CD4-positive, alpha-beta T cell treated with Interferon gamma for 1 hour (primary cell): Measurements from ENCODE around the gene SFXN4.

Experiments used
- DNase-seq: peaks from one replicate; pipeline ENCODE4 v3.0.0-alpha.2; 2020

The SFXN4 gene, protein sequence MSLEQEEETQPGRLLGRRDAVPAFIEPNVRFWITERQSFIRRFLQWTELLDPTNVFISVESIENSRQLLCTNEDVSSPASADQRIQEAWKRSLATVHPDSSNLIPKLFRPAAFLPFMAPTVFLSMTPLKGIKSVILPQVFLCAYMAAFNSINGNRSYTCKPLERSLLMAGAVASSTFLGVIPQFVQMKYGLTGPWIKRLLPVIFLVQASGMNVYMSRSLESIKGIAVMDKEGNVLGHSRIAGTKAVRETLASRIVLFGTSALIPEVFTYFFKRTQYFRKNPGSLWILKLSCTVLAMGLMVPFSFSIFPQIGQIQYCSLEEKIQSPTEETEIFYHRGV

DNA sequence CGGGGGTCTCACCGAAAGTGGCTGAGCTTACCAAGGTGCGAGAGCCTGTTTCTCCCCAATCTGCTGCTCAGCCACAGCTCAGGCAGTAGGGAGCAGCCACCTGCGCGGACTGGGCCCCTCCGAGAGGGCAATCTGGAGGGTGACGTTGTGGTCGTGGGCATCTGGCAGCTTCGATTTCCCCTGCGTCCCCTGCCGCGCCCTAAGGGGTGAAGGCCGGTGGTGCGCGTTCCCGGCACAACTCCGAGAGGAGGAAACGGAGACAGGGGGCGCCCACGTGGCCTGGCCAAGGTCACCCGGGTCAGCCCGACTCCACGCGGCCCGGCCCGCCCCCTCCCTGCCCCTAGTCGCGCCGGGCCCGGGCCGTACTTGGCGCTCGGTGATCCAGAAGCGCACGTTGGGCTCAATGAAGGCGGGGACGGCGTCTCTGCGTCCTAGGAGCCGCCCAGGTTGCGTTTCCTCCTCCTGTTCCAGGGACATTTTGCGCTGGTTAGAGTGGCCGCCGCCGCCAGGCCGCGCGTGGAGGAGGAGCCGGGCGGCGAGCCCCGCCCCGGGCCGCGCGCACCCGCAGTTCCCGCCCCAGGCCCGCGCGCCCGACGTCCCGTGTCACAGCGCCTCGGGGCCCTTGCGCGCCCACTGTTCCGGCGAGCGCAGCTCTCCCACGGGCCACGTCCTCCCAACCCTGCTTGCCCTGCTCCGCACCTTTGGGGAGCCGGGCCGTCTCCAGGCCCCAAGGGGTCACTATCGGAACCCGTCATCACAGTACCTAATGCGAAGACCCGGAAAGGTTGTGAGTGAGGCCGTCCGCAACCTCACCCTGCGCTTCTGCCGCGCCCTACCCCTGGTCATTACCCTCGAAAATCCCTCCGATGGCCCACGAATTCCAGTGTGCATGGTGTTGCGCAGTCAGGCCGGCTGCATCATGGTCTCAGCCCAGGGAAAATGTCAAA, at the start of gene SFXN4:
SFXN4 (minus strand) TSS at position 544 of the 947 bp plus-strand sequence; CDS start at position 477, 67 bp downstream.
- peak; percentile 70 for DNase-seq

- no peak for DNase-seq
Observed at GRCh38 chr10:119211625-119212441, 46.3 kb upstream of the SFXN4 start.

- no peak for DNase-seq
Observed at GRCh38 chr10:119211176-119211575, 45.7 kb upstream of the SFXN4 start.

GRCh38 chr10:119210633-119211032, 45.1 kb upstream of the SFXN4 start:
- DNase-seq: no peak

- no peak for DNase-seq
Observed at GRCh38 chr10:119209736-119210355, 44.3 kb upstream of the SFXN4 start.

DNA sequence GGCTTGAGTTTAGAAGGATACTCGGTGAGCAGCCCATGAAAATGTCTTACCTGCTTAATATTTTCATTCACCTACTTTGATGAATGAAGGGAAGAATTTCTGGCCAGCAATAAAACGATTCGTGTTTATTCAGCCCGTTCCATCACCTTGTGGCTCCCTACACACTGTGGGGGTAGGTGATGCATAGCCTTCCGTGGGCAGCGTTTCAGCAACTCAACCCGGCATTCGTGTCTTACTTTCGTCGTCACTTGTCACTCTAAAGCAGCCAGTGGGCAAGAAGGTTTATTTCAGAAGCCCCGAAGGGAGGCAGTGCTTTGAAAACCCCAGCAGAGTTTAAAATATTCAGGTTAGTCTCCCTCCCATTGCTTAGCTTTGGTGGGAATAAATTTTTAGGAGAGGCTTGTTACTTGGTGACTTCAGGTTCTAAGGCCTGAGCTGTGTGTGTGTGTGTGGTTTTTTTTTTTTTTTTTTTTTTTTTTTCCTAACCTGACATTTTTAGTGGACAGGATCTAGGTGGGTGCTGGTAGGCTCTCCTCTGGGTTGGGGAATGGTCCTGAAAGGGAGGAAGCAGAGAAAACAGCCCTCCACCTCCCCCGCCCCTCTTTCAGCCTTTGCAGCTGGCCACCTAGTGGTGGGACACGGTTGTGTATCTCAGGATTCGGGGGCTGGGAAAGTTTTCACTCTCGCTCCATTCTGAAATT, 43.7 kb upstream of the SFXN4 start:
- peak; percentile 42 for DNase-seq

DNA sequence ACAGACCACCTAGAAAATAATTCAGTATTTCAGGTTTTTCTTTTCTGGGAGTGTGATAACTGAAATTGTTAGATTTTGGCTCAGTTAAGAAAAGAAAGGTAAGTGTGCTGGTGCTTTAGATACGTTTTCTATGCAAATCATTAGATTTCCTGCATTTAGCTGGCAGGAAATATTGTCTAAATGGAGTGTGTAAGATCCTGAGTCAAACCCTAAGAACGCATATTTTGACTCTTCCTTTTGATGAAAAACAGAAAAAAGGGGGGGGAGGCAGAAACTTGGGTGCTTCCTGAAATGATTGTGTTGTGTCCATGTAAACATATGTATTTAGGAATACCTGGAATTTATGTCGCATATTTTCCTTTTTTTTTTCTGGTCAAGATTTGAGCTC, 43.0 kb upstream of the SFXN4 start:
- DNase-seq: no peak

- DNase-seq: no peak
Observed at GRCh38 chr10:119207713-119208552, 42.4 kb upstream of the SFXN4 start.

GRCh38 chr10:119207366-119207666, 41.8 kb upstream of the SFXN4 start, which contains the start of gene GRK5:
TSS of gene GRK5 (plus strand) at chr10:119207571. CDS start at chr10:119207918, 347 bp downstream.
- peak; percentile 98 for DNase-seq

DNA sequence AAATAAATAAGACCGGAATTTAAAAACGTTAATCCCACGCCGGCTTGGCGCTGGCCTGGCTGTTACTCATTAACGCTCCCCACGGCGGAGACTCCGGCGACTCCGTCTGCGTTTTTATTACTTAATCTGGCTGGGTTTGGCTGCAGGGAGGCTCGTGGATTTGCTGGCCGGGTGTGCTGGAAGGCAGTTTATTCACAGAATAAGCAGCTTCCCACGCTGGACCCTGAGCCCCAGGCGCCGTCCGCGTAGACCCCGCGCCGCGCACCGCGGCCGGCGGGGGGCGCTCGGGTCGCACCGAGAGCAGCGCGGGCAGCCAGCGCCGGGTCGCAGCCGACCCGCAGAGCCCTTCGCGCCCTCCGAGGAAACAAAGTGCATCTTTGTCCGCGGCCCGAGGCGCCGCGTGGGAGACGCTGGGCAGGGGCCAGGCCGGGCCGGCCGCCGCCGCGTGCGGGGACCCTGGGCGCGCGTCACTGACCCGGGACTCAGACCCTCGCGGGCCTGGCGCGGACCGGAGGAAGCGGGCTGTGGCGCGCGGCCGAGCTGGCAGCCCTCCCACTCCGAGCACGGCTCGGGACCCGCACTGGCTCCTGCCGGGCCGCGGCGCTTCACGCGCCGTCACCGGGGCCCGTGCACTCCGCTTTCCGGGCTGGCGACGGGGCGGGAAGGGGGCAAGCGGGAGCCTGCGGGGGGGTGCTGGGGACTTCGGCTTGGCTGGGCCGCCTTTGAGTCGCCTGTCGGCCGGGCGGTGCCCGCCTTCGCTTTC, 41.3 kb upstream of the SFXN4 start:
- peak; percentile 71 for DNase-seq

DNA sequence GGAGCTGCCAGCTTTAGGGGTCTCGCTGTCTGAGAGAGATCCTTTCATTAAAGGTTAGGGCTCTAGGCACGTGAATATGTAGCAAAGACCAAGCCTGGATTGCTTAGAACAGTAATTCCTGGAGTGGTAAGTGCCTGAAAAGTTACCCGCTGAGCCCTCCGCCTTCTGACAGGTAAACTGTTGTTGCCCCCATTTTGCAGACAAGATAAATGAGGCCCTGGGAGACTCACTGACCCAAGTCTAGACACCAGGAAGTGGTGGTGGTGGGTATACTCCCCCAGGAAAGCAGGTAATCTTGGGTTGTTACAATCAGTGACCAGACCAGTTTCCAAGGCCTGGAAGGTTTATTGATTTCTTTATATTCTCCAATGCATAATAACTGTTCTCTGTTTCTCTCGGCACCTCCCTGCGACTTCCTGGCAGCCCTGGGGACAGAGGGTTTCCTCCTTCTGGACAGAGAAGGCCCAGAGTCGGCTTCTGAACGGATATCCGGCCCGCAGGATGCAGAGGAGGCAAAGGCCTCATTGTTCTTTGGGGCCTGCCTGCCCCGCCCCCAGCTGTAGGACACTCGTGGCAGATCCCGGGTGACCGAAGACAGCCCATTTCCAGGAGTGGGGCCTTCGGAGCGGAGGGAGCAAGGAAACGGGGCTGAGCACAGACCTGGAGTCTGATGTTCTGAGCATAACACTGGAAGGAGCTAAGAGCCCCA, 40.5 kb upstream of the SFXN4 start:
- DNase-seq: peak; percentile 29

DNA sequence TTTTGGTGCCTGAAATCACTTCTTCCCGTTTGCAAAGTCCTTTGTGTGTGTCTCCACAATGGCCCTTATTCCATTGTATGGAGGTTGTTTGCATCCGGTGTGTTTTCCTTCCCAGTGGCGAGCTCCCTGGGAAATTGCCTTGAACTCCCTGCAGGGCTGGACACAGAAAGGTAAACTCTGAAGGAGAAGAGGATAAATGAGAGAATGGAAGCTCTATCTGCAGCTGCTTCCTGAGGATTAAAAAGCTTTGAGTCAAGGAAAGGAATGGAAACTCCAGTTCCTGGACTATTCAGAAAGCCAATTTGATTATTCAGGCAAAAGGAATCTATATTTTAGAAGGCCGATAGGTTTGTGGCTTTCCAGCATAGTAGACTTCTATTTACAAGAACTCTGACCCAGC, 37.5 kb upstream of the SFXN4 start:
- no peak for DNase-seq

- DNase-seq: no peak
Observed at GRCh38 chr10:119201233-119201632, 35.7 kb upstream of the SFXN4 start.

GRCh38 chr10:119199231-119199992, 33.9 kb upstream of the SFXN4 start:
- peak; percentile 61 for DNase-seq

- no peak for DNase-seq
Observed at GRCh38 chr10:119198438-119198837, 32.9 kb upstream of the SFXN4 start.

DNA sequence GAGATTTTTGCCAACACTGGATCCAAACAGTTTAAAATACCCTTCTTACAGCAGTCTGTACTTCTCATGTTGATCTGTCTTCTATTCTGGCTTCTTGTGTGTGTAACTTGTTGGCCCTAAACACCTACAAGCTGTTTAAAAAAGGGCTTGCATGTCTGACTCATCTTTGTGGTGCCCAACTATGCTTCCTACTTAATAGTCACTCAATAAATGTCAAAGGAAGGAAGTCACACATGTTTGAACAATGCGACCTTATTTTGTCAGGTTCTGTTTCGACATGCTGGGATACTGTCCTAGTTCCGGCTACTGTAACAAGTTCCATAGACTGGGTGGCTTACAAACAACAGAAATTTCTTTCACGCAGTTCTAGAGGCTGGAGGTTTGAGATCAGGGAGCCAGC, 32.4 kb upstream of the SFXN4 start:
- DNase-seq: no peak

- DNase-seq: no peak
Observed at GRCh38 chr10:119191881-119192280, 26.4 kb upstream of the SFXN4 start.

DNA sequence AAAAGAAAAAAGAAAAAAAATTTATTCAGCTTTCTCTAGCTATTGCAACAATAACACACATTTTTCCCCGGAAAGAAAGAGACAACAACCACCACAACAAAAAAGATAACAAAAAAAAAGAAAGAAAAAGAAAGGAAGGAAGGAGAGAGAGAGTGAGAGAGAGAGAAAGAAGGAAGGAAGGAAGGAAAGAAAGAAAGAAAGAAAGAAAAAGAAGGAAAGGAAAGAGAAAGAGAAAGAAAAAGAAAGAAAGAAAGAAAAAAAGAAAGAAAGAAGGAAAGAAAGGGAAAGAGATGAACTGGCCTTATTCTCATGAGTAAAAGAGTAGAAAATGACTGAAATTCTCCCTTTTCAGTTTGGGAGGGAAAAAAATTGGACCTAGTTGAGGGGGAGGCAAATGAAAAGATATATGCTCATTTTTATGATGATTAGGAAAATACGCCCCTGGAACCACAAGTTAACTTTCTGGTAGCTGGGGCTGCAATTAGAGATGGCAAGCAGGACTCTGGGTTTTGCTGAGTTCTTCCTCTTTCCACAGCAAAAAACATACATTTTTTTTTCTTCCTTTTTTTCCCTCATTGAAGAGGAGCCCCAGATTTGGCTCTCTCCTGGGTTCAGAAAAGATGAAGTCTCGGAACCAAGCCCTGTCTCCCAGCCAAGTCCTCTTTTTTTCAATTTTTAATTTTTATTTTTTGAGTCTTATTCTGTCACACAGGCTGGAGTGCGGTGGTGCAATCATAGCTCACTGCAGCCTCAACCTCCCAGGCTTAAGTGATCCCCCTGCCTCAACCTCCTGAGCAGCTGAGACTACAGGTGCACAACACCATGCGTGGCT, 25.7 kb upstream of the SFXN4 start:
- DNase-seq: no peak
